Progenitor cell of endocrine pancreas (in vitro differentiated cells): ENCODE results near the gene PCDH15. TPM values are rescaled to one million over a fixed set of nuclear protein-coding genes. Genes with fewer than 3 reads are reported as not detected.

Source experiments
- DNase-seq: peaks from one replicate; pipeline ENCODE4 v3.0.0; 2021; ENCODE audit warnings: low spot score; ENCODE audit not compliant: unreplicated experiment
- H3K27ac Mint-ChIP-seq: 2 replicates; pipeline ENCODE4 v1.8.0; 2021; ENCODE audit warnings: mild to moderate bottlenecking, moderate library complexity, mixed read lengths
- H3K27me3 Mint-ChIP-seq: 2 replicates; pipeline ENCODE4 v1.8.0; 2021; ENCODE audit warnings: mixed read lengths
- H3K36me3 Mint-ChIP-seq: 2 replicates; pipeline ENCODE4 v1.8.0; 2022; ENCODE audit warnings: mixed read lengths; ENCODE audit not compliant: insufficient read depth
- H3K4me1 Mint-ChIP-seq: 2 replicates; pipeline ENCODE4 v1.8.0; 2021; ENCODE audit warnings: low read depth, mixed read lengths
- H3K4me3 Mint-ChIP-seq: 2 replicates; pipeline ENCODE4 v1.8.0; 2021; ENCODE audit warnings: low read depth, mild to moderate bottlenecking, moderate library complexity, mixed read lengths
- H3K9me3 Mint-ChIP-seq: 2 replicates; pipeline ENCODE4 v1.8.0; 2021; ENCODE audit warnings: low read depth, mixed read lengths
- CTCF ChIP-seq: fragments of 200-600 bp; sonication (generic); IDR thresholded peaks from one replicate; pipeline ENCODE4 v1.5.0; 2021; ENCODE audit warnings: antibody characterized with exemption, mild to moderate bottlenecking; ENCODE audit not compliant: unreplicated experiment
- total RNA-seq: library from RNA; stranded (reverse); gene quantifications from 2 replicates; pipeline ENCODE4 v1.2.1, GENCODE V29; 2021

Gene PCDH15
- total RNA-seq, 1 donor from 2014 or later: 0.14 TPM

- DNase-seq: no peak
- H3K4me3 Mint-ChIP-seq: no peak overlapping the region
- peaks cover 5% of the 10 kb centered on the region for H3K4me1 Mint-ChIP-seq
- no peaks in the 10 kb centered on the region for H3K27me3 Mint-ChIP-seq
- no peaks in the 10 kb centered on the region for H3K9me3 Mint-ChIP-seq
- TF ChIP-seq CTCF: no peak
- H3K36me3 Mint-ChIP-seq: no peaks in the 10 kb centered on the region
- no peak overlapping the region for H3K27ac Mint-ChIP-seq
Measured at GRCh38 chr10:54067361-54067760, 733.7 kb downstream of the PCDH15 start.

- peaks cover 5% of the 10 kb centered on the region for H3K4me1 Mint-ChIP-seq
- no peaks in the 10 kb centered on the region for H3K36me3 Mint-ChIP-seq
- H3K27ac Mint-ChIP-seq: no peak overlapping the region
- H3K4me3 Mint-ChIP-seq: no peak overlapping the region
- no peaks in the 10 kb centered on the region for H3K27me3 Mint-ChIP-seq
- TF ChIP-seq CTCF: no peak
- no peaks in the 10 kb centered on the region for H3K9me3 Mint-ChIP-seq
- no peak for DNase-seq
Measured at GRCh38 chr10:54066646-54067045, 734.4 kb downstream of the PCDH15 start.

- H3K9me3 Mint-ChIP-seq: no peaks in the 10 kb centered on the region
- no peak overlapping the region for H3K4me3 Mint-ChIP-seq
- H3K36me3 Mint-ChIP-seq: no peaks in the 10 kb centered on the region
- peaks cover 5% of the 10 kb centered on the region for H3K4me1 Mint-ChIP-seq
- no peak for DNase-seq
- TF ChIP-seq CTCF: no peak
- H3K27me3 Mint-ChIP-seq: no peaks in the 10 kb centered on the region
- no peak overlapping the region for H3K27ac Mint-ChIP-seq
Measured at GRCh38 chr10:54065106-54065505, 735.9 kb downstream of the PCDH15 start.

- TF ChIP-seq CTCF: no peak
- no peaks in the 10 kb centered on the region for H3K36me3 Mint-ChIP-seq
- H3K9me3 Mint-ChIP-seq: no peaks in the 10 kb centered on the region
- no peaks in the 10 kb centered on the region for H3K27me3 Mint-ChIP-seq
- no peak for DNase-seq
- no peak overlapping the region for H3K4me3 Mint-ChIP-seq
- peaks cover 5% of the 10 kb centered on the region for H3K4me1 Mint-ChIP-seq
- H3K27ac Mint-ChIP-seq: no peak overlapping the region
Measured at GRCh38 chr10:54064215-54064614, 736.8 kb downstream of the PCDH15 start.

GRCh38 chr10:54063514-54063913, 737.5 kb downstream of the PCDH15 start:
- H3K36me3 Mint-ChIP-seq: no peaks in the 10 kb centered on the region
- no peaks in the 10 kb centered on the region for H3K27me3 Mint-ChIP-seq
- H3K9me3 Mint-ChIP-seq: peaks cover 5% of the 10 kb centered on the region
- H3K4me3 Mint-ChIP-seq: no peak overlapping the region
- no peak for DNase-seq
- peaks cover 5% of the 10 kb centered on the region for H3K4me1 Mint-ChIP-seq
- no peak overlapping the region for H3K27ac Mint-ChIP-seq
- TF ChIP-seq CTCF: no peak
